KMS-11 (cell line): ENCODE data around the gene CD300A.

ENCODE experiments used
- H2AFZ ChIP-seq: fragments of 200-600 bp; sonication (generic); 2 replicates; pipeline ENCODE4 v1.6.1; 2016; ENCODE audit warnings: antibody characterized with exemption, mixed run types, low read depth
- H3K27ac ChIP-seq: fragments of 200-600 bp; sonication (generic); 2 replicates; pipeline ENCODE4 v1.6.1; 2016; ENCODE audit warnings: mild to moderate bottlenecking, mixed run types
- H3K27me3 ChIP-seq: fragments of 200-600 bp; sonication (generic); 2 replicates; pipeline ENCODE4 v1.6.1; 2017; ENCODE audit warnings: mild to moderate bottlenecking, low read depth, mixed run types, moderate library complexity; ENCODE audit not compliant: insufficient read depth
- H3K36me3 ChIP-seq: fragments of 200-600 bp; sonication (generic); 2 replicates; pipeline ENCODE4 v1.6.1; 2017; ENCODE audit warnings: mild to moderate bottlenecking, mixed run types; ENCODE audit not compliant: insufficient read depth
- H3K4me1 ChIP-seq: fragments of 200-600 bp; sonication (generic); 2 replicates; pipeline ENCODE4 v1.6.1; 2016; ENCODE audit warnings: mild to moderate bottlenecking, low read depth, mixed run types; ENCODE audit not compliant: poor library complexity, severe bottlenecking
- H3K4me2 ChIP-seq: fragments of 200-600 bp; sonication (generic); 2 replicates; pipeline ENCODE4 v1.7.0; 2016; ENCODE audit warnings: mild to moderate bottlenecking, mixed run types
- H3K4me3 ChIP-seq: fragments of 200-600 bp; sonication (generic); IDR thresholded peaks from 2 replicates; pipeline ENCODE4 v1.6.1; 2017; ENCODE audit warnings: low read depth, low read length, mixed read lengths; ENCODE audit not compliant: insufficient read depth
- H3K79me2 ChIP-seq: fragments of 200-600 bp; sonication (generic); 2 replicates; pipeline ENCODE4 v1.6.1; 2016; ENCODE audit warnings: low read depth, mixed run types; ENCODE audit not compliant: insufficient read depth
- H3K9ac ChIP-seq: fragments of 200-600 bp; sonication (generic); 2 replicates; pipeline ENCODE4 v1.6.1; 2016; ENCODE audit warnings: mild to moderate bottlenecking, mixed run types
- H4K20me1 ChIP-seq: fragments of 200-600 bp; sonication (generic); 2 replicates; pipeline ENCODE4 v1.6.1; 2016; ENCODE audit warnings: mild to moderate bottlenecking, mixed run types; ENCODE audit not compliant: insufficient read depth
- CTCF ChIP-seq: fragments of 200-600 bp; sonication (generic); conservative IDR thresholded peaks from 2 replicates; pipeline ENCODE4 v1.6.1; 2017; ENCODE audit warnings: low read depth, mild to moderate bottlenecking, antibody characterized with exemption, low read length, moderate library complexity, mixed read lengths

The CD300A gene

DNA sequence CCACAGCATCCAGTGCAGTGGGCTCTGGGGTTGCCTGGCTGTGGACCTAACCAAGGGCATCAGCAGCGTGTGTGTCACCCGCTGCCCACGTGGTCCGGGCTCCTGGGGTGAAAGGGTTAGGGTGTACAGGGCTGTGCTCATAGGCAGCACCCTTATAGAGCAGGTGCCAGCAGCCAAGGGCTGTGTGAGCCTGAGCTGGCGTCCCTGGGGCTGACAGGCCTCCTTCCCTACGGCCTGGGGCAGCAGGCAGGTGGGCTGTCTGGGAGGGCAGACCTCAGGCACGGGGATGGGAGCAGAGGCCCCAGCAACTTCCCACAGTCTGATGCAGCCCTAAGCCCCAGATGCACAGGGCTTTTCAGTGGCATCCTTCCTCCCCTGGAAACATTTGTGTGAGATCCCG lies 13.9 kb downstream of the CD300A start:
- Histone ChIP-seq H3K27ac (no peak overlapping the region), H3K36me3 (no peaks in the 10 kb centered on the region), H3K79me2 (no peaks in the 10 kb centered on the region), H3K4me3 (no peak overlapping the region), H2AFZ (no peak overlapping the region), H3K9ac (no peak overlapping the region), H4K20me1 (no peaks in the 10 kb centered on the region), H3K4me2 (no peak overlapping the region), H3K27me3 (peaks cover 26% of the 10 kb centered on the region; the same call in 1 of the 2 replicates), H3K4me1 (no peaks in the 10 kb centered on the region)
- TF ChIP-seq CTCF: no peak

DNA sequence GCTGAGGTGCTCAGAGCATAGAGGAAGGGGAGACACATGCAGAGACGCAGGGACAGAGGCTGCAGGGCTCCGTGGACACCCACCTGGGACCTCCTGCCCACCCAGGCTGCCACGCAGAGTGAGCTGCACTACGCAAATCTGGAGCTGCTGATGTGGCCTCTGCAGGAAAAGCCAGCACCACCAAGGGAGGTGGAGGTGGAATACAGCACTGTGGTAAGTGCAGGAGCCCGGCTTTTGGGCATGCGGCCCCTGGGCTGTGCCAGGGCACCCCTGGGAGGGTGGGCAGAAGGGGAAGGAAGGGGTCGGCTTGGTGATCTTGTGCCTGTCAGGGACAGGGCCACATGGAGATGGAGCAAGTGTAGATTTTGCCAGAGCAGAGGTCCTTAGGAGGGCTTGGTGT lies 15.2 kb downstream of the CD300A start:
- no peak for TF ChIP-seq CTCF
- H3K27ac ChIP-seq: no peak overlapping the region
- H3K79me2 ChIP-seq: no peaks in the 10 kb centered on the region
- no peak overlapping the region for H3K4me2 ChIP-seq
- peaks cover 35% of the 10 kb centered on the region; the same call in 1 of the 2 replicates for H3K27me3 ChIP-seq
- no peak overlapping the region for H3K4me3 ChIP-seq
- no peak overlapping the region for H3K9ac ChIP-seq
- no peaks in the 10 kb centered on the region for H3K4me1 ChIP-seq
- H4K20me1 ChIP-seq: no peaks in the 10 kb centered on the region
- H2AFZ ChIP-seq: no peak overlapping the region
- no peaks in the 10 kb centered on the region for H3K36me3 ChIP-seq

GRCh38 chr17:74484066-74484465 lies 17.6 kb downstream of the CD300A start:
- H3K4me3 ChIP-seq: no peak overlapping the region
- no peaks in the 10 kb centered on the region for H3K4me1 ChIP-seq
- no peak overlapping the region for H3K9ac ChIP-seq
- H3K79me2 ChIP-seq: no peaks in the 10 kb centered on the region
- peaks cover 41% of the 10 kb centered on the region; the same call in 1 of the 2 replicates for H3K27me3 ChIP-seq
- no peak overlapping the region for H3K4me2 ChIP-seq
- H3K36me3 ChIP-seq: no peaks in the 10 kb centered on the region
- TF ChIP-seq CTCF: no peak
- no peaks in the 10 kb centered on the region for H4K20me1 ChIP-seq
- no peak overlapping the region for H2AFZ ChIP-seq
- no peak overlapping the region for H3K27ac ChIP-seq

DNA sequence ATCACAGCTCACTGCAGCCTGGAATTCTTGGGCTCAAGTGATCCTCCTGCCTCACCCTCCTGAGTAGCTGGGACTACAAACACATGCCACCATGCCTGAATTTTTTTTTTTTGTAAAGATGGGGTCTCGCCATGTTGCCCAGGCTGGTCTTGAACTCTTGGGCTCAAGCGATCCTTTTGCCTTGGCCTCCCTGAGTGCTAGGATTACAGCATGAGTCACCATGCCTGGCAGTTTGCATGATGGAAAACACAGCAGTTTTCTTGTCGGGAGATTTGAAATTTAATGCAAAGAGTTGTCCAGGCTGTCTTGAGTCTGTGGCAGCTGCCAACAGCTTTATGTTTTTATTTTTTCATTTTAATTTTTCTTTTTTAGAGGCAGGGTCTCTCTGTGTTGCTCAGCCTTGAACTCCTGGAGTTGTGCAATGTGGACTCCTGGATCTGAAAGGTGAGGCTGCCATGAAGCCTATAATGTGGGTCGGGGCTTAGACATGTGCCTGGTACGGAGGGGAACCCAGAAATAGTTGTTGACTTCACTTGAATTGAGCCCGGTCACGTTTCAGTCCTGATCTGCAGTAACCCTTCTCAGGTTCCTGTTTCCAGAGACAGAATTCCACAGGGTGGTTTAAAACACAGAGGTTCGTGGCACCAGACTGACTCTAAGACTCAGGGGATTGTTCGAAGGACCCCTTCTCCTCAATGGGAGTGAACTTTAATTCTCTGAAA lies 18.7 kb downstream of the CD300A start:
- Histone ChIP-seq H3K9ac (no peak overlapping the region), H3K4me3 (no peak overlapping the region), H2AFZ (no peak overlapping the region), H4K20me1 (no peaks in the 10 kb centered on the region), H3K27me3 (peaks cover 41% of the 10 kb centered on the region; the same call in 1 of the 2 replicates), H3K4me2 (no peak overlapping the region), H3K27ac (no peak overlapping the region), H3K36me3 (no peaks in the 10 kb centered on the region), H3K79me2 (no peaks in the 10 kb centered on the region), H3K4me1 (no peaks in the 10 kb centered on the region)
- no peak for TF ChIP-seq CTCF
